ENCODE data around the gene SNN.

SNN gene

GRCh38 chr16:11681976-11682654 lies 13.9 kb downstream of the SNN start:
- no peak for DNase-seq

GRCh38 chr16:11682655-11683096 lies 14.4 kb downstream of the SNN start:
- no peak for DNase-seq

GRCh38 chr16:11683145-11683544 lies 14.9 kb downstream of the SNN start:
- DNase-seq = no peak

- DNase-seq = no peak
These were observed 16.2 kb downstream of the SNN start for GRCh38 chr16:11684231-11685025.

- no peak for DNase-seq
These were observed 17.8 kb downstream of the SNN start for GRCh38 chr16:11685844-11686618.

- no peak for DNase-seq
These were observed 18.6 kb downstream of the SNN start for GRCh38 chr16:11686713-11687380.

DNA sequence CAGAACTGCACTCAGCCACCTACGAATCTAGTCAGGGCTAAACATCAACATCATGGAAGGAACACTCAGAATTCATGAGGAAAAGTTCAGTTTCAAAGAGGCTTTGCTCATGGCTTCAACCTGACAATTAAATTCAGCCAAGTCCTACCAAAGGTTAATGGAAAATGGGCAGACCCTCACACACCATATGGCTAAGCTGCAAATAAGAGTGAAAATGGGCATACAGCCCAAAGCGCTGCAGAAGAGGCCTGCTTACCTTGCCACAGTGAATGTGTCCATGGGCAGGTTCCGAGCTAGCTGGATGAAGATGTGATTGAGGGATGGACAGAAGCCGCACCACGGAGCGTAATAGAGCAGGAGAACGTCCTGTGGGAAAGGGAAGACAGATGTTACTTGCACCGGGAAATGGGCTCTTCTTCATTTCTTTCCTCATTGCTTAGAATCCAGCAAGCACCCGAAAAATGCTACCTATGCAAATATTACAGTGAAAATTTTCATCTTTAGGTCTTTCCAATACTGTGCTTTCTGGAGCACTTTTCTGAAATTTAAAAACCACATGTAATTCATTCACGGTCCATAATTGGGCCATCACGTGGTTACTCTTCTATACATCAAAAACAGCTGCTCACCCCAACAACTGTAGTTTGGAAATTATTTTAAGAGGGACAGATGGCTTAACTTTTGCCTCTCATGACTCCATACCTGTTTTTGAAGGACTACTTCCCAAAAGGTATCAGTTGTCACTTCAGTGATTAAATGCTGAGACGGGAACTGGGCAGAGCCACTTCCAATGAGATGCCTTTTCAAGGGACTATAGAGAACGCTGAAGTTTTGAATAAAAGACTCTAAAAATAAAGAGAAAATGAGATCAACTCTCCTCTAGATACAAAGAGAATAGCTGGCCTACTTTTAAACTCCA lies 19.6 kb downstream of the SNN start:
- DNase-seq = no peak

DNA sequence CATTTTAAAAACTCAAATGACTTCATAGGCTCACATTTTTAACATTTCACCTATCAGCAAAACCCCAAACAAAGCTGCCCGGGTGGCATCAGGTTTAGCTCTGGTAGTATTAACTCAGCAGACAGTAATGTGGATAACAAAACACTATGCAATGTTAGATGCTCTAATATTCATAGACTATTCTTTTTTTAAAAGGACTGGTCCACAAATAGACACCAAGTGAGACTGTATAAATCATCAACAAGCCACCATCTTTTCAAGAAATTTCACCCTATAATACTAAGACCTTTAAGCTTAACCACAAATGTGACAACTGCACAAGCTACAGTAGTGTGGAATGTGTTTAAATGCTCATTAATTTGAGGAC lies 20.2 kb downstream of the SNN start:
- DNase-seq = no peak

- no peak for DNase-seq
These were observed 21.0 kb downstream of the SNN start for GRCh38 chr16:11689031-11689840.

DNA sequence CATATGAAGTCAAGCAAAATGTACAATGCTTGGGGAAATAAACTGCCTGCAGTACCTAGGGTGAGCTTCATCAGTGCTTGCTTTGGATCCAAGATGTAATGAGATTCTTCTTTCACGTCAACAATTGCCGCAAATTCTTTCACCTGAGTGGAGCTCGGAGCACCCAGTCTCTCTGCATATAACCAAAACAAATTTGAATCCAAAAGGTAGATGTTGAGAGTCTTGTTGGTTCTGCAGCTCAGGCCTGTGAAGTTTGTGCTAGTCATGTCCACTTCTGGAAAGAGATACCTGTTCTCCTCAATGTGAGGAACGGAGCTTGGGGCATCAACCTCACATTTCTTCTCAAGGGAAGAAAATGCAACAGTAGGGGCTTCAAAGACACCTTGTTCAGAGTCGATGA lies 23.0 kb downstream of the SNN start:
- no peak for DNase-seq

DNA sequence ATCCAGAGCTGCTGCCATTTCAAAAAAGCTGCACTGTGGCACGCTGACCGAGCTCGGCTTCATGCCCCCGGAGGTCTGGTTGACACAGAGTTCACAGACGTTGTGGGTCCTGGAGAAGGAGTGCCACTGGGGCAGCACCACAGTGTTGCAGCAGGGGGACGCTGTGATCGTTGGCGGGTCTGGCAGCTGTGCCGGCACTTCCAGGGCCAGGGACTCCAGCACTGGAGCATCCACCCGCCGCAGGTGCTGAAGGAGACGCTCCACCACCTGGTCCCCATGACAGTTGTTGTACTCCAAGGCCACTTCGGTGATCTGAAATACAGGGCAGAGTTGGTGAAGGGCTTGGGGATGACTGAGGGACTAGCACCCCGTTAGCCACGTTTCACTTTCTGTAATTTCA lies 23.5 kb downstream of the SNN start:
- no peak for DNase-seq

GRCh38 chr16:11692171-11692570 lies 23.9 kb downstream of the SNN start:
- no peak for DNase-seq

GRCh38 chr16:11692651-11693050 lies 24.4 kb downstream of the SNN start:
- DNase-seq = no peak

- DNase-seq = no peak
These were observed 28.2 kb downstream of the SNN start for GRCh38 chr16:11696266-11697012.

DNA sequence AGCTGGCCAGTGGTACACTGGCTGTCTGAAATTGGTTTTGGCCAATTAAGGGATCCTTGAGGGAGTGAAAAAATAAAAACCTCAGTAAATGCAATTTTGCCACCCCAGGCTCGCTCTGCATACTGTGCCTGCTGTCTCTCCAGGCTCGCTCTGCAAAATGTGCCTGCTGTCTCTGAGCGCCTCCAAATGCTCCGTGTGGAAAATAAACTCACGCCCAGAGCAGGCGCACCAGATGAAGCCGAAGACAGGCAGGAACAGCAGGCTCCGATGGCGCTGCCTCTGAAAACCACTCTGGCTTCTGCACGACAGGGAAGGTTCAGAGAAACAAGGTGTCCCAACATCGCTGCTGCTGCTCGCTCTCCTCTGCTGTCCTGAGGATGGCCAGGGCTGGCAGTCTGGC lies 29.1 kb downstream of the SNN start:
- no peak for DNase-seq

GRCh38 chr16:11698271-11698689 lies 30.0 kb downstream of the SNN start:
- DNase-seq = peak in 1 of 2 experiments; percentile 28

- no peak for DNase-seq
These were observed 31.1 kb downstream of the SNN start for GRCh38 chr16:11699234-11699894.

DNA sequence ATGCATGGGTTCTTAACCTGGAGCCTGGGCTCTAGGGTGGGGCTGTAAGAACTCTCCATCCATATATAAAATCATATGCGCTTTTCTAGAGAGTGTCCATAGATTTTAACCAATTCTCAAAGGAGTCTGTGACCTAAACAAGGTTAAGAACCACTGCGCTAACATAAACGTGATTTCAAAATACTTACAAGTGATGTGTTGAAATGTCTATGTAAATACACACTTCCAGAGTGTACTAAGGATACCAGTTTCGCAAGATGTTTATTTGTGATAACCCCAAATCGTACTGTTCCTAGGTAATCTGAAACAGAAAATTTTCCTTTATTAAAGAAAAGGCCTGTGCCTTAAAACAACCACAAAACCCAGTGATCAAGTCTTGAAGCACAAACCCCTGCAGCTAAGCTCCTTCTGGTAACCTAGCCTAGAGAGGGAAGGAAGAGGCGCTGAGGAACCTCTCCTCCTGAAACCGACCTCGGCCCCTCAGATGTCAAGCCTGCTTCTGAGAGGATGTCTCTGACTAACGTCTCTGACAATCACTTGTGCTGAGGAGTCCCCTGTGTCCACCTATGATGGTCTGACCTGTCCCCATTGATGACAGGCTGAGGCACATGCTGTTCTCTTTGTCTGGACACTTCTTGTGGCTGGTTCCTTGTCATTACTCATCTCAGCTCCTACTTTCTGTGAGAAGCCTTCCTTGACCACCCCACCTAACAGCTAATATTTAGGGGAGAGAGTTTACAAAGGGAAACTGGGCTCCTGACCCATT lies 32.2 kb downstream of the SNN start:
- DNase-seq = no peak
